Bronchial epithelial cell (primary cell): ENCODE results near the gene ADGRG6. TPM values are rescaled to one million over a fixed set of nuclear protein-coding genes. Genes with fewer than 3 reads are reported as not detected.

Experiments used
- DNase-seq: peaks from one replicate; pipeline ENCODE4 v3.0.0-alpha.2; 2010; ENCODE audit warnings: low read depth
- FAIRE-seq: peaks from 2 replicates; lab custom pipeline; 2011; peaks lifted over from hg19 to GRCh38; lab: Jason Lieb, UNC
- H3K27me3 ChIP-seq: 2 replicates; pipeline ENCODE4 v1.5.1; 2011; ENCODE audit warnings: low read length; ENCODE audit not compliant: control insufficient read depth, insufficient read depth
- H3K36me3 ChIP-seq: 2 replicates; pipeline ENCODE4 v1.5.1; 2011; ENCODE audit warnings: low read length; ENCODE audit not compliant: control insufficient read depth, insufficient read depth
- H3K4me3 ChIP-seq: 2 replicates; pipeline ENCODE4 v1.5.1; 2011; ENCODE audit warnings: mild to moderate bottlenecking, low read depth, low read length, control low read depth
- CTCF ChIP-seq: IDR thresholded peaks from 2 replicates; pipeline ENCODE4 v1.5.1; 2011; ENCODE audit warnings: mild to moderate bottlenecking, moderate library complexity, low read length, control low read depth, inconsistent platforms; ENCODE audit not compliant: insufficient read depth, severe bottlenecking
- total RNA-seq: library from RNA; depleted of rRNA; stranded (reverse); fragments of >200 nt; gene quantifications from 2 replicates; pipeline ENCODE4 v1.2.1, GENCODE V29; 2014

The ADGRG6 gene
- total RNA-seq, 1 donor from 2014 or later, result 12.4 TPM

- TF ChIP-seq CTCF, result peak; percentile 62
- H3K36me3 ChIP-seq, result no peaks in the 10 kb centered on the region
- H3K4me3 ChIP-seq, result no peak overlapping the region
- H3K27me3 ChIP-seq, result no peaks in the 10 kb centered on the region
- FAIRE-seq (no peak), DNase-seq (peak; percentile 65)
Measured at GRCh38 chr6:142474531-142475289, 172.9 kb downstream of the ADGRG6 start.

DNA sequence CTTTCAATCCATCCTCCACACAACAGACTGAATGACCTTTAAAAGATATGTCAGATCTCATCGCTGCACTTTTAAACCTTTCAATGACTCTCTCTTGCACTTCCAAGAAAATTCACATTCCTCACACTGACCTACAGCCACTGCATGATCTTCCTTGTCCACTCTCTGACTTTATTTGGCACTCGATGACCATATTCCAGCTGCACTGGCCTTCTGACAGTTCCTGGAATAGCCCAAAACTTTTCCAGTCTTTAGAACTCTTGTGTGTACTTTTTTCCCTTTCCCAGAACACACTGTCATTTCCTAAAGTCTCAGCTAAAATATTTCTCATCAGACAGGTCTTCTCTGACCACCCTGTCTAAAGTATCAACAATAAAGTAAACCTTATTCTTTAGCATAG is 174.6 kb downstream of the ADGRG6 start:
- no peak for TF ChIP-seq CTCF
- Histone ChIP-seq H3K27me3 (no peaks in the 10 kb centered on the region), H3K36me3 (no peaks in the 10 kb centered on the region), H3K4me3 (no peak overlapping the region)
- DNase-seq (no peak), FAIRE-seq (no peak)

DNA sequence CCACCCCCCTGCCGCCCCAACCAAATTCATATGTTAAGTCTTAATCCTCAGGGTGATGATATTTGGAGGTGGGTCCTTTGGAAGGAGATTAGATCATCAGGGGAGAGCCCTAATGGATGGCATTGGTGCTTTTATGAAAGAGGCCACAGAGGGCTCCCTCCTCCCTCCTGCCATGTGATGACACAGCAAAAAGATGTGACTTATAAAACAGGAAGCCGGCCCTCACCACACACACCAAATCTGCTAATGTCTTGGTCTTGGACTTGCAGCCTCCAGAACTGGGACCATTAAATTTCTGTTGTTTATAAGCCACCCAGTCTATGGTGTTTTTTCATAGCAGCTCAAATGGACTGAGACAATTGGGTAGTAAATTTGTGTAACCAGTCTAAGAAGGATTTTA is 176.3 kb downstream of the ADGRG6 start:
- Histone ChIP-seq H3K27me3 (no peaks in the 10 kb centered on the region), H3K4me3 (no peak overlapping the region), H3K36me3 (no peaks in the 10 kb centered on the region)
- DNase-seq (peak; percentile 70), FAIRE-seq (no peak)
- no peak for TF ChIP-seq CTCF

- FAIRE-seq (no peak), DNase-seq (peak; percentile 26)
- Histone ChIP-seq H3K4me3 (no peak overlapping the region), H3K36me3 (no peaks in the 10 kb centered on the region), H3K27me3 (no peaks in the 10 kb centered on the region)
- TF ChIP-seq CTCF, result no peak
Measured at GRCh38 chr6:142481466-142481865, 179.7 kb downstream of the ADGRG6 start.

DNA sequence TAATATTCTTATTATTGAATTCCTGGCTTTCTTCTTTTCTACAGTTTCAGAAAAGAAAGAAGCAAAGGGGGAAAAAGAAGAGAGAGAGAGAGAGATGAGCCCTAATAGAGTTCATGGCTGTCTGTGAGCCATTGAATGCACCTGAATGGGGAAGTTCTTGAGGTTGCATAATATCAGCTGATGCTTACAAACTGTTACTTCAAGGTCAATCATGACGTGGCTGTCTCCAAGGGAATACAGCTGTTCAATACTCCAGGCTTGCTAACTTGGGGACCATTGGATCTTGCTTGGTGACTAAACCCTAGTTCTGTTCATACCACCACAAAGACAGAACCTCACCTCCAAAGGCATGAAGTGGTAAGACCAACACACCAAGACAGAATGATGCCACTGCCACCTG is 180.4 kb downstream of the ADGRG6 start:
- no peak overlapping the region for H3K4me3 ChIP-seq
- peak; percentile 14 for DNase-seq
- H3K27me3 ChIP-seq, result no peaks in the 10 kb centered on the region
- FAIRE-seq, result no peak
- no peaks in the 10 kb centered on the region for H3K36me3 ChIP-seq
- TF ChIP-seq CTCF, result no peak

- Histone ChIP-seq H3K4me3 (no peak overlapping the region), H3K27me3 (no peaks in the 10 kb centered on the region), H3K36me3 (no peaks in the 10 kb centered on the region)
- DNase-seq, result peak; percentile 22
- no peak for FAIRE-seq
- TF ChIP-seq CTCF, result no peak
Measured at GRCh38 chr6:142482974-142483373, 181.2 kb downstream of the ADGRG6 start.
